IPS DF 4.7 (cell line): Measurements from ENCODE around the gene JCAD.
A peak's percentile ranks its signal among the peaks of the same experiment; 100 is the strongest.
"Not testable (repeated sequence)": the region's sequence is repeated elsewhere in the genome, so short reads cannot be mapped to it uniquely, and the experiment has no call there.

Source experiments
- DNase-seq: peaks from one replicate; pipeline ENCODE4 v3.0.0-alpha.2; 2013; ENCODE audit warnings: low spot score; ENCODE audit errors: extremely low read depth

The JCAD gene

GRCh38 chr10:30026578-30026977, 32.8 kb downstream of the JCAD start:
- no peak for DNase-seq

- DNase-seq = no peak
Observed at GRCh38 chr10:30026080-30026479, 33.3 kb downstream of the JCAD start.

- not testable (repeated sequence) for DNase-seq
Observed at GRCh38 chr10:30025428-30025827, 34.0 kb downstream of the JCAD start.

GRCh38 chr10:30022590-30022989, 36.8 kb downstream of the JCAD start:
- DNase-seq = no peak

GRCh38 chr10:30019468-30019867, 39.9 kb downstream of the JCAD start:
- no peak for DNase-seq

GRCh38 chr10:30018496-30018895, 40.9 kb downstream of the JCAD start:
- no peak for DNase-seq

GRCh38 chr10:30017966-30018365, 41.4 kb downstream of the JCAD start:
- DNase-seq = no peak

GRCh38 chr10:30017556-30017955, 41.8 kb downstream of the JCAD start:
- no peak for DNase-seq

DNA sequence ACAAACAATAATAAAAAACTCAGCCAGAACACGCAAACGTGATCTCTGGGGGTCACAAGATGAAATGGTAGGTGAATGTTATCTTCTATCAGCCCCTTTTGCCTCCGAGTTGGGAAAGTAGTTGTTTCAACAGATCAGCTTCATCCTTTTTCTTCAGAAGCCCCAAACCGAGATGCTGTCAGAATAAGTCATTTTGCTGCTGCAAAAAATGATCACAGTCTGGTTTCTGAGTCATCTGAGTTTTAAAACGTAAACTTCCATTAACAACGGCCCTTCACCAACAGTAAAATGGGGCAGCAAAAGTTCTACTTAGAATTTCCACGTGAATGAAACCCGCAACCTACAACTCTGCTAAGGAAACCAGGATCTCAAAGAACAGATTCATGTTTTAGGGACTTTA, 44.9 kb downstream of the JCAD start:
- DNase-seq = no peak

GRCh38 chr10:30013757-30014156, 45.6 kb downstream of the JCAD start:
- DNase-seq = no peak

GRCh38 chr10:30011956-30012647, 47.3 kb downstream of the JCAD start:
- no peak for DNase-seq

- DNase-seq = no peak
Observed at GRCh38 chr10:30011396-30011795, 48.0 kb downstream of the JCAD start.

GRCh38 chr10:30007406-30007805, 52.0 kb downstream of the JCAD start:
- no peak for DNase-seq

- no peak for DNase-seq
Observed at GRCh38 chr10:30006410-30006809, 53.0 kb downstream of the JCAD start.

DNA sequence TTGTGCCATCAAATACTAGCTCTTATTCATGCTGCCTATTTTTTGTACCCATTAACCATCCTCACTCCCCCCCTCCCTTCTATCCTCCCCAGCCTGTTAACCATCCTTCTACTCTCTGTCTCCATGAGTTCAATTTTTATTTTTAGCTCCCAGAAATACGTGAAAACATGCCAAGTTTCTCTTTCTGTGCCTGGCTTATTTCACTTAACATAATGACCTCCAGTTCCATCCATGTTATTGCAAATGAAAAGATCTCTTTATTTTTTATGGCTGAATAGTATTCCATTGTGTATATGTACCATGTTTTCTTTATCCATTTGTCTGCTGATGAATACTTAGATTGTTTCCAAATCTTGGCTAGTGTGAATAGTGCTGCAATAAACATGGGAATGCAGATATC, 54.3 kb downstream of the JCAD start:
- DNase-seq = not testable (repeated sequence)

- peak; percentile 81 for DNase-seq
Observed at GRCh38 chr10:30002426-30003266, 56.7 kb downstream of the JCAD start.

DNA sequence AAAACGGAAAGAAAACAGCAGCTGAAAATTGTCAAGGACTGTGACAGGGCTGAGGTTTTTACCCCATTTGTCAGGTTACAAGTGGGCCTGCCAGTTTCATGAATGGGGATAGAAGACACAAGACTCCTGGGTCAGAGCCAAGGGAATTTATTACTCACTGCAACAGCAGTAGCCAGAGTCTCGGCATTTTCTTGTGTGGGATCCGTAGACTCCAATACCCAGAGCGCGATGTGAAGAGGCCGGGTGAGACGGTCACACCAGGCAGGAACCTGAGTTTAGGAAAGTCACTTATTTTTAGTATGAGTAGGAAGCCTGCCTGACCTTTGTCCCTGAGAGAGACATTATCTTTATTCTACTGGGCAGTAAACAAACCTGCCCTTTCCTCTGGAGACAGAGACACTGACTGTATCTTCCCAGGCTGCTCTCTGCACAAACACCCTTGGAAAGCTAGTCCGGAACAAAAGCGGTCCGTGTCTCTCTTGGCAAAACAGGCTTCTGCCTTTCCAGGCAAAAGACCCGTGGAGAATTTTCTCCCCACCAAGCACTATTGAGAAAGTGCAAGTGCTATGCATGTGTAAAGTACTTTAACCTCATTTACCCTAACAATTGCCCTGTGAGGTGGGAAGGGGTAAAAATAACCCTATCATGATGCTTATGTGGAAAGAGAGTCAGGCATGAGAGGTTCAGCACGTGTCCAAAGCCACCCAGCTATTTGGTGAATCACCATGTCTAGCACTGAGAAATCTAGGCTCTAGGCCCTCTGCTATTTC, 58.4 kb downstream of the JCAD start:
- DNase-seq = no peak

- peak; percentile 44 for DNase-seq
Observed at GRCh38 chr10:29998142-29998808, 61.1 kb downstream of the JCAD start.

DNA sequence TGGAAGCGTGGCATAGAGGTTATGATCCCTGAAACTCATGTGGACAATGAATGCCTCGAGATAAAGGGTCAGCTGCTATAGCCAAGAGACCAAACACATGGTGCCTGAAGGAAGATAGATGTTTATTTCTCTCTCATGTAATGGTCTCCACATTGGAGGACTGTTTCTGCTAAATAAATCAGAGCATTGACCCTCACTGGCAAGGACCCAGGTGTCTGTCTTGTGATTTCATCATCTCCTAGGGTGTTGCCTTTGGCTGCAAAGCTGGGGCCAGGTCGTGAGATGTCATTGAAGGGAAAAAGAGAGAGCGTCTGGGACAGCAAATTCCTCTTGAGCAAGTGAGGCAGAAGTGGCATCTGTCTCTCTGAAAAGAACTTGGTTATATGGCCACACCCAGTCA, 64.6 kb downstream of the JCAD start:
- DNase-seq = no peak

- no peak for DNase-seq
Observed at GRCh38 chr10:29993319-29993915, 66.0 kb downstream of the JCAD start.

GRCh38 chr10:29992914-29993313, 66.5 kb downstream of the JCAD start:
- DNase-seq = no peak
